Stimulated activated CD8-positive, alpha-beta memory T cell treated with anti-CD3 and anti-CD28 coated beads, Interleukin-2, amount 100 ng/mL, for 48 hours (primary cell): ENCODE data around the gene LMOD1.
A peak's percentile ranks its signal among the peaks of the same experiment; 100 is the strongest.
"Not testable (repeated sequence)": the region's sequence is repeated elsewhere in the genome, so short reads cannot be mapped to it uniquely, and the experiment has no call there.

Experiments used
- DNase-seq, 2 donors: peaks; one replicate each; pipeline ENCODE4 v3.0.0-alpha.2; 2020; ENCODE audit warnings: low read depth in 2 of 2

LMOD1 gene

DNA sequence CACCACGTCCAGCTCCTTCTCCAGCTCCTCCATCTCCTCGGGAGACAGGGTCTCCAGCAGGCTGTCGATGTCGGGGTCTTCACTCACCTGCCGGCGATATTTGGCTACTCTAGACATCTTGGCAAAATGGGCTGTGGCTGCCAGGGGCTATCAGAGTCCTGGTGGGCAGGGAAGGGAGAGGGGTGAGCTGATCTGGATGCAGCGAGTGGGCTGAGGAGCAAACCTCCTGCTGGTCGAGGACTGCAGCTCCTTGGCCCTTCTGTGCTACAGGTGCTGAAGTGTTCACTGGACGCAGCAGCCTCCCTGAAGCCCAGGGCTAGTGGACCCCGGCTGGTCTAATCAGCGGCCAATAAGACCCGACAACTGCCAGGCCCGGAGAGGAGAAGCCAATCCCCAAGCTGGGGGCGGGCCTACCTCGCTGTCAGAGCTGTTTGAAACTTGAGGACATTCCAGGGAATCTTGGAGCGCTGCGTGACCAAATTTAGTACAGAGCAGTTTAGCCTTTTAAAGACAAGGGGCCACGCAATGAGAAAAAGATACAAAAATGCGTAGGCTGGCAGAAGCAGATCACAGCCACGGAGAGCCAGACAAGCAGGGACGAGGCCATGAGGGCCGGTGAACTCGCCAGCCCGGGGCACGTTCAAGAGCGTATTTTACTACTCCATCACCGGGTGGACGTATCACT is at the start of gene LMOD1:
Gene LMOD1, minus strand, starts transcription at position 325 of the 685 bp plus-strand sequence. Its CDS starts 208 bp downstream, at position 117.
- DNase-seq = no peak

GRCh38 chr1:201990427-201990826 is 44.1 kb upstream of the LMOD1 start:
- DNase-seq = no peak

DNA sequence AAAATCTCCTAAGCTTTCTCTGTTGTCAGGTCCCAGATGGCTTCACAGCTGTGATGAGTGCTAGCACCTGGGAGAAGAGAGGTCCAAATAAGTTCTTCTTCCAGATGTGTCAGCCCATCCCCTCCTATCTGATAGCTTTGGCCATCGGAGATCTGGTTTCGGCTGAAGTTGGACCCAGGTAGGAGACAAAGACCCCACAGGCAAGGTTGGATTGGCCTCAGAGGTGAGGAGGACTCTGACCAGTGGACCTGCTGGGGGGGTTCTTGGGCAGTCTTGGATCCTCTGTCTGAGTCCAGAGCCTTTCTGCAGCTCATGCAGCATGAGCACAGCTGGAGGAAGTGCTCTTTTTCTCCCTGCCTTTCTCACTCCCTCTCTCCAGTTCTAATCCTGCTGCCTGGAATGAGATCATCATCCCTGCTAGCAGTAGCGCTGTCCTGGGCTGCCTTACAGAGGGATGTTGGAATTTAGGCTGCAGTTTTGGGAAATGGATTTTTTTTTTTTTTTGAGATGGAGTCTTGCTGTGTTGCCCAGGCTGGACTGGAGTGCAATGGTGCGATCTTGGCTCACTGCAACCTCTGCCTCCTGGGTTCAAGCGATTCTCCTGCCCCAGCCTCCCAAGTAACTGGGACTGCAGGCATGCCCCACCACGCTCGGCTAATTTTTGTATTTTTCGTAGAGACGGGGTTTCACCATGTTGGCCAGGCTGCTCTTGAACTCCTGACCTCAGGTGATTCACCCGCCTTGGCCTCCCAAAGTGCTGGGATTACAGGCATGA is 43.2 kb upstream of the LMOD1 start:
- no peak for DNase-seq

- DNase-seq = no peak
These were observed 42.3 kb upstream of the LMOD1 start for GRCh38 chr1:201988601-201989000.

GRCh38 chr1:201985355-201985754 is 39.0 kb upstream of the LMOD1 start:
- no peak for DNase-seq

GRCh38 chr1:201984446-201984845 is 38.1 kb upstream of the LMOD1 start:
- no peak for DNase-seq

DNA sequence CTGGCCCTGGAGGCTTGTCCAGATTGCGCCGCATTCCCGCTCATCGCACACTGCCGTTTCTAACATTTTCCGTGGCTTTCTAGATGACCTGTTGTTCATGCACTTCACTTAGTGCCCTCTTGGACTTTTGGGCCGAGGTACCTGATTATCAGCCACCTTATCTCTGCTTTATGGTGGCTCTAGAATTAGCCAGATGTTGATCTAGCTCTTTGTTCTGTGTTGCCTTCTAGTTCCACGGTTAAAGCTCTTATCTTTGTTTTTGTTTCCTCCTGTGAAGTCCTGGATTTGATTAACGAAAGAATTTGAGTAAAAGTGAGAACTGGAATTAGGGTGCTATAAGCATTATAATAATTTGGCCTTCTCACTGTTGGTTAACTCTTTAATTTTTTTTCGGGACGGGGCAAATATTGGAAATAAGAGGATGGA is 37.0 kb upstream of the LMOD1 start:
- no peak for DNase-seq

DNA sequence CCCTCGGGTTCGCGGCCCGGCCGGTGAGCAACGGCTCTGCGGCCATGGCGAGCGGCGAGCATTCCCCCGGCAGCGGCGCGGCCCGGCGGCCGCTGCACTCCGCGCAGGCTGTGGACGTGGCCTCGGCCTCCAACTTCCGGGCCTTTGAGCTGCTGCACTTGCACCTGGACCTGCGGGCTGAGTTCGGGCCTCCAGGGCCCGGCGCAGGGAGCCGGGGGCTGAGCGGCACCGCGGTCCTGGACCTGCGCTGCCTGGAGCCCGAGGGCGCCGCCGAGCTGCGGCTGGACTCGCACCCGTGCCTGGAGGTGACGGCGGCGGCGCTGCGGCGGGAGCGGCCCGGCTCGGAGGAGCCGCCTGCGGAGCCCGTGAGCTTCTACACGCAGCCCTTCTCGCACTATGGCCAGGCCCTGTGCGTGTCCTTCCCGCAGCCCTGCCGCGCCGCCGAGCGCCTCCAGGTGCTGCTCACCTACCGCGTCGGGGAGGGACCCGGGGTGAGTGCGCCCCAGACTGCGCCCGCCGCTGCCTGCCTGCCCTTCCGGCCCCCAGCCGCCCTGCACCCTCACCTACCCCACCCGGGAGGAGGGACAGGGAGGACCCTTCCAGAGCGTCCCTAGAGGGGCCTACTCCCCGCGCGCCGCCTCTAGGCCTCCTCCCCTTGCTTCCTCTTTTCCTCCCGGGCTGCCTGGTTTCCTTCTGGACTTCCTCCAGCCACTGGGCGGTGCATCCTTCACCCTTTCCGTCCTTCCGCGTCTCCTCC is 36.5 kb upstream of the LMOD1 start, which contains the start of gene RNPEP:
Gene RNPEP, plus strand, starts transcription at position 26 of the 757 bp plus-strand sequence. Its CDS starts 19 bp downstream, at position 45.
- peak; percentile 26 to 40 for DNase-seq

GRCh38 chr1:201982082-201982622 is 35.8 kb upstream of the LMOD1 start:
- DNase-seq = peak; percentile 69 to 73

DNA sequence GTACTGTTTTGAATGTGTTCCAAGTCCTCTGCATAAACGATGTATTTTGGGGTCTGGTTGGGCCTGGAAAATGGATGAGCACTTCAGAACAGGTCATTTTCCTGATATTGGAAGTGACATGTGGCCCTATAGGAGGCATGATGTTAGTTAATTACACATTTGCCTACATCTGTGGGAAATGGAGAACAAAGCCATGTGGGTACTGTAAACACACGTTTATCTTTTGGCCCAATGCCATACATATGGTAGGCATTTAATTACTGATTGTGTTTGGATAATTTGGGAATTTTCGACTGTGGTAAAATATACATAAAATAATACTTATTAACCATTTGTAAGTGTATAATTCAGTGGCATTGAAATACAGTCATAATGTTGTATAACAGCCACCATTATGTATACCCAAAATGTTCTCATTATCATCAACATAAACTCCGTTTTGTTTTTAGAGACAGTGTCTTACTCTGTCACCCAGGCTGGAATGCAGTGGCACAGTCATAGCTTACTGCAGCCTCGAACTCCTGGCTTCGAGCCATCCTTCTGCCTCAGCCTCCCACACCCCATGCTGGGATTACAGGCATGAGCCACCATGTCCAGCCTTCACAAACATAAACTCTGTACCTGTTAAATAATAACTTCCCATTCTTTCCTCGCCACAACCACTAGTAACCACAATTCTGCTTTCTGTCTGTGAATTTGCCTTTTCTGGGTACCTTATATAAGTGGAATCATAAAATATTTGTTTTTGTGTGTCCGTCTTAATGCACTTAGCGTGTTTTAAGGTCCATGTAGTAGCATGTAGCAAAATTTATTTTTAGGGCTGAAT is 24.2 kb upstream of the LMOD1 start:
- DNase-seq = no peak

DNA sequence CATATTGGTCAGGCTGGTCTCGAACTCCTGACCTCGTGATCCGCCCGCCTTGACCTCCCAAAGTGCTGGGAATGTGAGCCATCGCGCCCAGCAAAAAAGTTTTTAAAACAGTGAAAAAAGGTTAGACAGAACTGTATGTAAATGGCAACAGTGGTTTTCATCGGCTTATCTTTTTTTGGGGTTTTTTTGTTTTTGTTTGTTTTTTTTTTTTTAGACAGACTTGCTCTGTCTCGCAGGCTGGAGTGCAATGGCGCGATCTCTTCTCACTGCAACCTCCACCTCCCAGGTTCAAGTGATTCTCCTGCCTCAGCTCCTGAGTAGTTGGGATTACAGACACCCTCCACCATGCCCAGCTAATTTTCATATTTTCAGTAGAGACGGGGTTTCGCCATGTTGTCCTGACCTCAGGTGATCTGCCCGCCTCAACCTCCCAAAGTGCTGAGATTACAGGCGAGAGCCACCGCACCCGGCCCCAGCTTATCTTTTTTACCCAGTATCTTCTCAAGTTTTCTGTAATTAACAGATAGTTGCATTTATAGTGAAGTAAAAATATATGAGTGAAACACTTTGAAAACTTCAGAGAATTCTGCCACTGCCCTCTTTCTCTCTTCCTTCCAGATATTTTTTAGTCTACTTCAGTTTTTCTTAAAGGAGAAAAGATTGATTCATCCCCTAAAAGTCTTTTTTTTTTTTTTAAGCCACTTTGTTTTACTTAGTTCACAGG is 22.0 kb upstream of the LMOD1 start:
- no peak for DNase-seq

DNA sequence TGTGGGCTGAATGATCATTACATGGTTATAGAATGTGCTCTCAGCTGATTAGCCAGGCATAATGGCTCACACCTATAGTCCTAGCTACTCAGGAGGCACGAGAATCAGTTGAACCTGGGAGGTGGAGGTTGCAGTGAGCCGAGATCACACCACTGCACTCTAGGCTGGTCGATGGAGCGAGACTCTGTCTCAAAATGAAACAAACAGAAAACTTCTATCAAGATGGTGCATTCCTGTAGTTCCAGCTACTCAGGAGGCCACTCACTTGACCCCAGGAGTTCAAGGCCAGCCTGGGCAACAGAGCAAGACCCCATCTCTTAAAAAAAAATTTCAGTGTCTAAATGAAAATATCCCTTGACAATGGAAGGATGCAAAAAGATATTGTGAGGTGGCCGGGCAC is 19.8 kb upstream of the LMOD1 start:
- no peak for DNase-seq

DNA sequence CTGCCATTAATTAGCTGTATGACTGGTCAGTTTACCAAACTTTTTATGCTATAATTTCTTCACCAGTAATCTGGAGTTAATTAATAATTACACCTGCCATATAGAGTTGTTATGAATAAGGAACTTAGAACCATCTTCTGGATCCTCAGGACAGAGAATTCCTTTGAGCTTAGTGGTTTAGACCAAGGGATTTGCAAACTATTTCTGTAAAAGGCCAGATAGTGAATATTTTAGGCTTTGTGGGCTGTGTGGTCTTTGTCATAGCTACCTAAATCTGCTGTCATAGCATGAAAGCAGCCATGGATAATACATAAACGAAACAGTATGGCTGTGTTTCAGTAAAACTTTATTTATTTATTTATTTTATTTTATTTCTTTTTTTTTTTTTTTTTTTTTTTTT is 17.9 kb upstream of the LMOD1 start:
- DNase-seq = no peak

DNA sequence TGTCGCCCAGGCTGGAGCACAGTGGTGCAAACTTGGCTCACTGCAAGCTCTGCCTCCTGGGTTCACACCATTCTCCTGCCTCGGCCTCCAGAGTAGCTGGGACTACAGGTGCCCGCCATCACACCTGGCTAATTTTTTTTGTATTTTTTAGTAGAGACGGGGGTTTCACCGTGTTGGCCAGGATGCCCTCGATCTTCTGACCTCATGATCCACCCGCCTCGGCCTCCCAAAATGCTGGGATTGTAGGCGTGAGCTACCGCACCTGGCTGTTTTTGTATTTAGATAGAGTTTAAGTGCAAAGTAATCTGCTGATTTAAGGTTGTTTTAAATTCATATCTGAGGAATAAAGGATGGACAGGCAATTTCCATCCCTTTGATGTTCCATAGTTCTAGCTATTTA is 16.0 kb upstream of the LMOD1 start:
- not testable (repeated sequence) for DNase-seq

DNA sequence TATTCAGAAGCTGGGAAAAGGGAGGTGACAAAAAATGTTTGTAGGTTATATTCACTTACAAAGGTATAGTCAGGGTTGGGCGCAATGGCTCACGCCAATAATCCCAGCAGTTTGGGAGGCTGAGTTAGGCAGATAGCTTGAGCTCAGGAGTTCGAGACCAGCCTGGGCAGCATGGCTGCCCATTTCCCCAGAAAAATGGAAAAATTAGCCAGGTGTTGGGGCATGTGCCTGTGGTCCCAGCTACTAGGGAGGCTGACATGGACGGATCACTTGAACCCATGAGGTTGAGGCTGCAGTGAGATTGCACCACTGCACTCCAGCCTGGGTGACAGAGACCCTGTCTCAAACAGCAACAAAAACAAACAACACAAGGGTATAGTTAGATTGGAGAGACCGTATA is 12.0 kb upstream of the LMOD1 start:
- DNase-seq = no peak

GRCh38 chr1:201955729-201956143 is 9.4 kb upstream of the LMOD1 start:
- no peak for DNase-seq

GRCh38 chr1:201955009-201955728 is 8.8 kb upstream of the LMOD1 start, which contains the start of gene TIMM17A:
Gene TIMM17A, plus strand, starts transcription at chr1:201955503. Its CDS starts 24 bp downstream, at chr1:201955527.
- DNase-seq = peak; percentile 91 to 93

GRCh38 chr1:201954263-201955008 is 8.1 kb upstream of the LMOD1 start:
- DNase-seq = no peak

DNA sequence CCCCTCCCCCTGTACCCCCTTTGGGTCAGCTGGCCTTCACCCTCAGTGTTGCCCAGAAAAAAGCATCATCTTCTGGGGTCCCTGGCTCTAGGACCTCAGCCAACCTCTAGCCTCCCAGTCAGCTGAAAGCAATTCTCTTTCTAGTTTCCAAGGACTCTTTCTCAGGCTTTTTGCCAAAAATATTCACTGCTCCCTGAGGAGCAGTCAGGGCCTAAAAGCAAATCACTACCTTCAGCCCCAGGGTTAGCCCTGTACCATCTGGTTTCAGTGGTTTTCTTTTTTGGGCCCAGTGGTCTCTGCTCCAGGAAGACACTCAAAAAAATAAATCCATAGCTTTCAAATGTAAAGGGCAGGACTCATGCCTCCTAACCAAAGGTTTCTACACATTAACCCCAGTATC is 3.1 kb upstream of the LMOD1 start:
- no peak for DNase-seq
